Colonic mucosa (tissue), 4 donors: ENCODE data around the gene RAB11A. TPM values are rescaled to one million over a fixed set of nuclear protein-coding genes. Genes with fewer than 3 reads are reported as not detected.

Source experiments
- DNase-seq: peaks from one replicate; pipeline ENCODE4 v3.0.0-alpha.2; 2020
- H3K27ac ChIP-seq: fragments of 200-600 bp; one replicate; pipeline ENCODE4 v1.8.0; 2021
- H3K27me3 ChIP-seq: fragments of 200-600 bp; one replicate; pipeline ENCODE4 v1.8.0; 2021
- H3K36me3 ChIP-seq: fragments of 200-600 bp; one replicate; pipeline ENCODE4 v1.8.0; 2021
- H3K4me1 ChIP-seq: fragments of 200-600 bp; one replicate; pipeline ENCODE4 v1.8.0; 2021; ENCODE audit warnings: mild to moderate bottlenecking
- H3K4me3 ChIP-seq: fragments of 200-600 bp; one replicate; pipeline ENCODE4 v1.8.0; 2021
- H3K9ac ChIP-seq, 2 donors: one replicate each; pipeline ENCODE4 v1.7.0; 2013; ENCODE audit warnings: control low read depth in 2 of 2, low read depth in 2 of 2, low read length in 2 of 2
- H3K9me3 ChIP-seq: fragments of 200-600 bp; one replicate; pipeline ENCODE4 v1.8.0; 2021
- CTCF ChIP-seq: fragments of 200-600 bp; IDR thresholded peaks from one replicate; pipeline ENCODE4 v1.8.0; 2022; ENCODE audit warnings: antibody characterized with exemption, mild to moderate bottlenecking
- intact Hi-C: fragments of 100-400 bp; cut with DNase I; formaldehyde crosslinking; loops from one replicate; pipeline ENCODE4 v1.14.1; 2022
- total RNA-seq, 2 donors: library from RNA; stranded (reverse); fragmentation: NEBNext Ultra II Directional in 1 of 2; extraction: Animal tissue kit (Norgen Biotek cat#: 25700) in 1 of 2; gene quantifications; one replicate each; pipeline ENCODE4 v1.2.1, GENCODE V29; 2021
- donor health status: healthy.
- donor health status: DM: no; HTN: no; CAD: no.
- donor health status: DM: no; HTN: no; CAD: no.

RAB11A gene
- total RNA-seq, 2 donors from 2014 or later = 299 to 377 TPM

GRCh38 chr15:65824941-65825544, 44.2 kb upstream of the RAB11A start:
- H3K36me3 ChIP-seq = no peaks in the 10 kb centered on the region
- H3K27ac ChIP-seq = no peak overlapping the region
- no peaks in the 10 kb centered on the region for H3K9me3 ChIP-seq
- no peak overlapping the region for H3K4me3 ChIP-seq
- intact Hi-C loops = loop anchor here (10.0 kb wide), 1 partner anchor 180 kb away; no protein-coding TSS in a partner anchor
- no peak overlapping the region for H3K9ac ChIP-seq
- TF ChIP-seq CTCF = no peak
- H3K4me1 ChIP-seq = no peaks in the 10 kb centered on the region
- DNase-seq = no peak
- no peaks in the 10 kb centered on the region for H3K27me3 ChIP-seq

GRCh38 chr15:65827065-65827464, 42.2 kb upstream of the RAB11A start:
- Histone ChIP-seq H3K36me3 (no peaks in the 10 kb centered on the region), H3K4me1 (peaks cover under 1% of the 10 kb centered on the region), H3K27me3 (no peaks in the 10 kb centered on the region), H3K9ac (no peak overlapping the region), H3K27ac (no peak overlapping the region), H3K4me3 (no peak overlapping the region), H3K9me3 (no peaks in the 10 kb centered on the region)
- TF ChIP-seq CTCF = no peak
- DNase-seq = peak; percentile 15
- intact Hi-C loops = loop anchor here (10.0 kb wide), 1 partner anchor 182 kb away; no protein-coding TSS in a partner anchor

- Histone ChIP-seq H3K27ac (no peak overlapping the region), H3K9ac (no peak overlapping the region), H3K4me1 (peaks cover 4% of the 10 kb centered on the region), H3K9me3 (no peaks in the 10 kb centered on the region), H3K36me3 (no peaks in the 10 kb centered on the region), H3K4me3 (no peak overlapping the region), H3K27me3 (no peaks in the 10 kb centered on the region)
- TF ChIP-seq CTCF = no peak
- DNase-seq = no peak
- intact Hi-C loops = loop anchor here (10.0 kb wide), 1 partner anchor 184 kb away; no protein-coding TSS in a partner anchor
Observed at GRCh38 chr15:65828585-65828984, 40.7 kb upstream of the RAB11A start.

- H3K27ac ChIP-seq = no peak overlapping the region
- H3K27me3 ChIP-seq = no peaks in the 10 kb centered on the region
- no peaks in the 10 kb centered on the region for H3K9me3 ChIP-seq
- TF ChIP-seq CTCF = peak; percentile 25
- H3K4me1 ChIP-seq = peaks cover 4% of the 10 kb centered on the region
- H3K9ac ChIP-seq = no peak overlapping the region
- no peak overlapping the region for H3K4me3 ChIP-seq
- no peak for DNase-seq
- H3K36me3 ChIP-seq = no peaks in the 10 kb centered on the region
- intact Hi-C loops = loop anchor here (10.0 kb wide), 1 partner anchor 184 kb away; no protein-coding TSS in a partner anchor
Observed at GRCh38 chr15:65829130-65829764, 40.0 kb upstream of the RAB11A start.

GRCh38 chr15:65832549-65833364, 36.5 kb upstream of the RAB11A start:
- intact Hi-C loops = no loop called here
- Histone ChIP-seq H3K27ac (peak overlapping the region; percentile 87), H3K9ac (peak overlapping the region; percentile 3 to 57), H3K4me1 (peaks cover 4% of the 10 kb centered on the region), H3K4me3 (no peak overlapping the region), H3K36me3 (no peaks in the 10 kb centered on the region), H3K27me3 (no peaks in the 10 kb centered on the region), H3K9me3 (no peaks in the 10 kb centered on the region)
- peak; percentile 88 for DNase-seq
- no peak for TF ChIP-seq CTCF
